ENCODE data around the gene PLK2. TPM values are rescaled to one million over a fixed set of nuclear protein-coding genes. Genes with fewer than 3 reads are reported as not detected.

The PLK2 gene
- total and polyA plus RNA-seq, 2 of the 8 experiments (the other 6 are each of a cell fraction or from before 2014, with no cell fraction given): 5.8 to 20.6 TPM

DNA sequence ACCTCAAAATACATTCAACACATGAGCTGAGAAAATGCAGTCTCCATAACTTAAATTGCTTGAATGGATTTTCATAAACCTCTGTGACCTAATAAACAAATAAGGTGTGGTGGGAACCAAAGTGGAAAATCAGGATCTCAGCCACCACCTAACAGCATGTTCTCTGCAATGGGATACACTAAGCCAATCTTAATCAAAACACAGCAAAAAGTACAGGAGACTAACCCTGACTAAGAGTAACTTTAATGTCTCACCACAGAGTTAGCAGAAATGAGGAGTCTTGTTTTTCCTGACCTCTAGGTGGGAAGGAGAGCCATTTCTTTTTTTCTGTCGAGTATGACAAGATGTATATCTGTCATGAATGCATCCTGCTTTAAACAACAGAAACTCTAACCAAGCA is 48.5 kb downstream of the PLK2 start:
- no peak overlapping the region for H2AK5ac ChIP-seq (ENCODE audit: low read depth, low read length)
- no peaks in the 10 kb centered on the region for H3K9me3 ChIP-seq (ENCODE audit: insufficient read depth in 2 of 2, low read depth in 1 of 2, low read length in 1 of 2)
- H3K23me2 ChIP-seq (ENCODE audit: low read depth, low read length): no peaks in the 10 kb centered on the region
- H4K8ac ChIP-seq (ENCODE audit: extremely low read depth, insufficient read depth, low read length): no peak overlapping the region
- H3K27me3 ChIP-seq (replicated peaks in 1 of 4; ENCODE audit: control insufficient read depth in 3 of 4, extremely low read depth in 1 of 4, insufficient read depth in 3 of 4, low read length in 3 of 4): no peaks in the 10 kb centered on the region
- TF ChIP-seq FOSL1 (IDR thresholded peaks at IDR 0.05; ENCODE audit: insufficient read depth, low read depth, low read length) (no peak), POU5F1 (IDR thresholded peaks at IDR 0.05; ENCODE audit: low read depth, low read length) (no peak), CREB1 (IDR thresholded peaks at IDR 0.05) (no peak), BCL11A (IDR thresholded peaks at IDR 0.05; ENCODE audit: low read depth in 2 of 2, low read length in 2 of 2) (no peak), SIN3A (conservative IDR thresholded peaks at IDR 0.05 in 1 of 2, IDR thresholded peaks at IDR 0.05 in 1 of 2; ENCODE audit: low read depth in 1 of 2, low read length in 2 of 2) (no peak), PHF8 (conservative IDR thresholded peaks at IDR 0.05; ENCODE audit: low read depth, low read length) (no peak)
- H3K27ac ChIP-seq (ENCODE audit: low read depth, low read length): no peak overlapping the region
- FAIRE-seq (no peak), DNase-seq (ENCODE audit: low read depth in 1 of 2, low spot score in 2 of 2) (no peak)
- no peak overlapping the region for H2BK20ac ChIP-seq (ENCODE audit: low read length)
- H2BK5ac ChIP-seq (ENCODE audit: low read depth, low read length): no peak overlapping the region
- H3K18ac ChIP-seq (ENCODE audit: extremely low read depth, low read length): no peak overlapping the region
- H2BK120ac ChIP-seq (replicated peaks; ENCODE audit: low read depth, low read length): no peak overlapping the region
- no peak overlapping the region for H2BK15ac ChIP-seq (ENCODE audit: low read length)
- H4K91ac ChIP-seq (replicated peaks; ENCODE audit: insufficient read length, low read length): no peak overlapping the region
- H4K5ac ChIP-seq (ENCODE audit: insufficient read length, low read depth, low read length): no peak overlapping the region
- no peak overlapping the region for H3K9ac ChIP-seq (replicated peaks in 1 of 4; ENCODE audit: extremely low read depth in 1 of 4, low read depth in 3 of 4, low read length in 3 of 4)
- no peak overlapping the region for H3K4ac ChIP-seq (replicated peaks; ENCODE audit: insufficient read length, low read depth, low read length)
- no peak overlapping the region for H2AFZ ChIP-seq (ENCODE audit: low read length)
- H3K4me1 ChIP-seq (replicated peaks in 1 of 4; ENCODE audit: control insufficient read depth in 3 of 4, insufficient read depth in 4 of 4, low read length in 3 of 4): peaks cover 0 to 7% (median 0%) of the 10 kb centered on the region in 4 experiments; a peak in 1 of 7 replicates
- H3K79me1 ChIP-seq (ENCODE audit: low read depth, low read length): no peaks in the 10 kb centered on the region
- H3K79me2 ChIP-seq (ENCODE audit: control insufficient read depth in 1 of 2, insufficient read depth in 2 of 2, low read length in 2 of 2): no peaks in the 10 kb centered on the region
- no peak overlapping the region for H3K56ac ChIP-seq (replicated peaks; ENCODE audit: insufficient read length, low read depth, low read length)
- 92% methylated on average over 1 of the region's 1 CpG; no CpG with 5 or more reads in 1 of the 2 experiments for WGBS, 2 experiments (ENCODE audit: extremely low coverage in 1 of 2, insufficient coverage in 1 of 2, insufficient read length in 1 of 2, insufficient replicate concordance in 2 of 2, low coverage in 1 of 2, low lambda C conversion rate in 2 of 2, missing lambda C conversion rate in 1 of 2)
- ChIA-PET CTCF (ENCODE audit: partially characterized antibody) (interaction anchor here (0.6 kb wide), 1 partner anchor 47 kb away, joined by 3 read pairs; no protein-coding TSS in a partner anchor), POLR2A (ENCODE audit: partially characterized antibody) (no interaction called here)
- no peak overlapping the region for H3K4me2 ChIP-seq (ENCODE audit: insufficient read depth in 1 of 2, low read depth in 2 of 2, low read length in 2 of 2)
- no peak overlapping the region for H3K23ac ChIP-seq (ENCODE audit: insufficient read length)
- H3K14ac ChIP-seq (ENCODE audit: insufficient read length): no peak overlapping the region
- H3K4me3 ChIP-seq (ENCODE audit: extremely low read depth in 1 of 4, insufficient read depth in 2 of 4, low read depth in 3 of 4, low read length in 4 of 4): no peak overlapping the region
- no peaks in the 10 kb centered on the region for H4K20me1 ChIP-seq (replicated peaks in 1 of 2; ENCODE audit: control insufficient read depth in 1 of 2, insufficient read depth in 2 of 2, low read length in 2 of 2)
- H2BK12ac ChIP-seq (ENCODE audit: low read depth, low read length): no peak overlapping the region
- no peaks in the 10 kb centered on the region for H3K36me3 ChIP-seq (ENCODE audit: control insufficient read depth in 2 of 4, insufficient read depth in 4 of 4, low read length in 3 of 4)
